SK-N-SH treated with all-trans-retinoic acid at 6 μM for 48 hours (cell line): ENCODE results near the gene SYVN1.

ENCODE experiments used
- ATAC-seq: fragments of 200-7000 bp; cut with Tn5 transposase; 3 replicates; pipeline ENCODE4 v1.9.1; 2020; ENCODE audit warnings: mild to moderate bottlenecking, moderate library complexity
- ARNTL ChIP-seq: fragments of 450-650 bp; formaldehyde crosslinking; IDR thresholded peaks from 2 replicates; pipeline ENCODE4 v1.5.0; 2020; ENCODE audit warnings: low read depth, mild to moderate bottlenecking, moderate library complexity, borderline replicate concordance
- BACH2 ChIP-seq: fragments of 250-450 bp; sonication (Bioruptor Pico); IDR thresholded peaks from 2 replicates; pipeline ENCODE4 v1.9.0; 2021; ENCODE audit warnings: mild to moderate bottlenecking, borderline replicate concordance
- CSDC2 ChIP-seq: fragments of 250-450 bp; sonication (Bioruptor Pico); IDR thresholded peaks from 2 replicates; pipeline ENCODE4 v1.5.0; 2020; ENCODE audit warnings: mild to moderate bottlenecking, moderate library complexity
- GLIS3 ChIP-seq: fragments of 250-450 bp; sonication (Bioruptor Pico); IDR thresholded peaks from 2 replicates; pipeline ENCODE4 v1.5.0; 2020; ENCODE audit warnings: mild to moderate bottlenecking, moderate library complexity
- OSR1 ChIP-seq: fragments of 250-450 bp; sonication (Bioruptor Pico); IDR thresholded peaks from 2 replicates; pipeline ENCODE4 v1.8.0; 2022; ENCODE audit warnings: moderate library complexity, mild to moderate bottlenecking, inconsistent platforms
- PPARA ChIP-seq: fragments of 250-450 bp; sonication (Bioruptor Pico); IDR thresholded peaks from 2 replicates; pipeline ENCODE4 v1.5.0; 2020; ENCODE audit warnings: mild to moderate bottlenecking, borderline replicate concordance
- TCF4 ChIP-seq: fragments of 250-450 bp; sonication (Bioruptor Pico); IDR thresholded peaks from 2 replicates; pipeline ENCODE4 v1.8.0; 2021; ENCODE audit warnings: mild to moderate bottlenecking, moderate library complexity, borderline replicate concordance
- TOX ChIP-seq: fragments of 250-450 bp; sonication (Bioruptor Pico); IDR thresholded peaks from 2 replicates; pipeline ENCODE4 v1.8.0; 2021; ENCODE audit warnings: mild to moderate bottlenecking, moderate library complexity, borderline replicate concordance
- ZC3H10 ChIP-seq: fragments of 250-450 bp; sonication (Bioruptor Pico); IDR thresholded peaks from 2 replicates; pipeline ENCODE4 v1.5.1; 2021; ENCODE audit warnings: mild to moderate bottlenecking, moderate library complexity
- ZFP30 ChIP-seq: fragments of 450-650 bp; formaldehyde crosslinking; IDR thresholded peaks from 2 replicates; pipeline ENCODE4 v1.5.0; 2022; ENCODE audit warnings: mild to moderate bottlenecking, moderate library complexity
- ZNF70 ChIP-seq: fragments of 450-650 bp; formaldehyde crosslinking; IDR thresholded peaks from 2 replicates; pipeline ENCODE4 v1.5.0; 2020; ENCODE audit warnings: mild to moderate bottlenecking, moderate library complexity
- ZNF8 ChIP-seq: fragments of 450-650 bp; formaldehyde crosslinking; IDR thresholded peaks from 2 replicates; pipeline ENCODE4 v1.5.0; 2020; ENCODE audit warnings: mild to moderate bottlenecking, moderate library complexity
- TF ChIP-seq, protein P1 (sequence below): fragments of 250-450 bp; sonication (Bioruptor Pico); IDR thresholded peaks from 2 replicates; pipeline ENCODE4 v1.8.0; 2021; ENCODE audit warnings: low read depth, mild to moderate bottlenecking, moderate library complexity, borderline replicate concordance
- TF ChIP-seq, protein P2 (sequence below): fragments of 250-450 bp; sonication (Bioruptor Pico); IDR thresholded peaks from 2 replicates; pipeline ENCODE4 v1.5.1; 2020; ENCODE audit warnings: low read depth, mild to moderate bottlenecking, moderate library complexity
- TF ChIP-seq, protein P3 (sequence below): fragments of 250-450 bp; sonication (Bioruptor Pico); IDR thresholded peaks from 2 replicates; pipeline ENCODE4 v1.8.0; 2020; ENCODE audit warnings: mild to moderate bottlenecking, moderate library complexity, borderline replicate concordance
- TF ChIP-seq, protein P4 (sequence below): fragments of 250-450 bp; sonication (Bioruptor Pico); IDR thresholded peaks from 2 replicates; pipeline ENCODE4 v1.5.1; 2021; ENCODE audit warnings: mild to moderate bottlenecking, moderate library complexity

SYVN1 gene

DNA sequence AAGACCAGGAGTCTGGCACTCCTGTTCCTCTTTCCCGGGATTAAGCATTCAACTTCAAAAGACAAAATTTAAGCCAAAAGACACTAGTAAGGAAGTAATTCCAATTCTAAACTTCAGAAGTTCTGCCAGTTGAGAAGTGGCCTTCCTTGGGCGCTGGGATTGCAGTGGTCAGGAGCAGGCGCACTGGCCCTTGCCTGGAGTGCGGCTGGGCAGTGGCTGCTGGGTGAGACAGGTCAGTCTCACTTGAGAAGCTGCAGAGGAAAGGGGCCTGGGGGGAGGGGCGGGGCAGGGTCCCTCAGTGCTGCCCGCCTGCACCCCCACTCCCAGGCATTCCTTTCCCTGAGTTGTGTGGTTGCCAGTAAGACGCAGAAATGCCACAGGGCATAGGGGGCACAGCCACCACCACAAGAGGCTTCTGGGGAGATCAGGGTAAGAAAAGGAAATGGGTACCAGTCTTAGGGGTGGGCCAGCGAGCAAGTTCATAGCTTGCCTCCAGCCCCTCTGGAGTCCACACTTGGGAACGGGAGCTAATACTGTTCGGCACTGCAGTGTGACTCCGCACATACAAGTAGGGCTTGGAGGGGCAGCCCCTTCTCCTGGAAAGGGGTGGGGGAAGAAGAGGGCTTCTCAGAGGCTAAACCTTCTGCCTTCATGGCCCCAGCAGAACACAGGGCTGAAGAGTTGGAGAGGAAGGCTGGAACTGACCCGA, 6.7 kb downstream of the SYVN1 start (continued):
- no peak for TF ChIP-seq TOX
- no peak for TF ChIP-seq OSR1
- TF ChIP-seq, protein P1, sequence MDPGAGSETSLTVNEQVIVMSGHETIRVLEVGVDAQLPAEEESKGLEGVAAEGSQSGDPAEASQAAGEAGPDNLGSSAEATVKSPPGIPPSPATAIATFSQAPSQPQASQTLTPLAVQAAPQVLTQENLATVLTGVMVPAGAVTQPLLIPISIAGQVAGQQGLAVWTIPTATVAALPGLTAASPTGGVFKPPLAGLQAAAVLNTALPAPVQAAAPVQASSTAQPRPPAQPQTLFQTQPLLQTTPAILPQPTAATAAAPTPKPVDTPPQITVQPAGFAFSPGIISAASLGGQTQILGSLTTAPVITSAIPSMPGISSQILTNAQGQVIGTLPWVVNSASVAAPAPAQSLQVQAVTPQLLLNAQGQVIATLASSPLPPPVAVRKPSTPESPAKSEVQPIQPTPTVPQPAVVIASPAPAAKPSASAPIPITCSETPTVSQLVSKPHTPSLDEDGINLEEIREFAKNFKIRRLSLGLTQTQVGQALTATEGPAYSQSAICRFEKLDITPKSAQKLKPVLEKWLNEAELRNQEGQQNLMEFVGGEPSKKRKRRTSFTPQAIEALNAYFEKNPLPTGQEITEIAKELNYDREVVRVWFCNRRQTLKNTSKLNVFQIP, result no peak

DNA sequence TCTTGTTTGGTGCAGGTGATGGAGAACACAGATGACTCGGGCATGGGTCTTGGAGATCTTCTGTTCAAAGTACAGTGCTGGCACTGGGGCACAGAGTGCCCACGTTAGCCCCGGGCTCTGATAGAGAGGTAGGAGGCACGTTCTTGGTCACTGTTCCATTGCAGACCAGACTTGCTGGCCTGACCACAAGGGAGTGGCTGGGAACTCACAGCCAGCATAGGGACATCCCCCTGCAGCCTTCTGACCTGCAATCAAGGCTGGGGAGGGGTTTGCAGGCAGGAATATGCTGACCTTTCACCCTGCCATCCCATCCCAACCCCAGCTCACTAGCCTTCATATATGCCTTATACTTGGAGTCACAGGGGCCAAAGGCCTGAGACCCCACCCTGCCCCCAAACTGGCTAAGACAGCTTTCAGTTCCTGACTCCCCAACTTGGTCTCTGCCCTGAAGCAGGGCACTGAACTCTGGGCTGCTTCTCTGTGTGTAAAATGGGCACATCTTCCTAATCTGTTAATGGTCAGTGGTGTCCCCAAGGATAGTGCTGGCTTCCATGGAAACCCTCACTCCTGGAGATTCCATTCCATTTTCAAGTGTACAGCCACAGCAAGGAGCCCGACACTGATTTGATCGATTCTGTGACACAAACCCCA, 7.6 kb downstream of the SYVN1 start:
- ATAC-seq, result no peak
- TF ChIP-seq GLIS3 (CRISPR knock-in tag) (no peak), BACH2 (no peak), PPARA (CRISPR knock-in tag) (no peak), ZNF70 (CRISPR knock-in tag) (no peak)
- TF ChIP-seq, protein P2, sequence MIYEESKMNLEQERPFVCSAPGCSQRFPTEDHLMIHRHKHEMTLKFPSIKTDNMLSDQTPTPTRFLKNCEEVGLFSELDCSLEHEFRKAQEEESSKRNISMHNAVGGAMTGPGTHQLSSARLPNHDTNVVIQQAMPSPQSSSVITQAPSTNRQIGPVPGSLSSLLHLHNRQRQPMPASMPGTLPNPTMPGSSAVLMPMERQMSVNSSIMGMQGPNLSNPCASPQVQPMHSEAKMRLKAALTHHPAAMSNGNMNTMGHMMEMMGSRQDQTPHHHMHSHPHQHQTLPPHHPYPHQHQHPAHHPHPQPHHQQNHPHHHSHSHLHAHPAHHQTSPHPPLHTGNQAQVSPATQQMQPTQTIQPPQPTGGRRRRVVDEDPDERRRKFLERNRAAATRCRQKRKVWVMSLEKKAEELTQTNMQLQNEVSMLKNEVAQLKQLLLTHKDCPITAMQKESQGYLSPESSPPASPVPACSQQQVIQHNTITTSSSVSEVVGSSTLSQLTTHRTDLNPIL (CRISPR knock-in tag), result no peak
- TF ChIP-seq, protein P3, sequence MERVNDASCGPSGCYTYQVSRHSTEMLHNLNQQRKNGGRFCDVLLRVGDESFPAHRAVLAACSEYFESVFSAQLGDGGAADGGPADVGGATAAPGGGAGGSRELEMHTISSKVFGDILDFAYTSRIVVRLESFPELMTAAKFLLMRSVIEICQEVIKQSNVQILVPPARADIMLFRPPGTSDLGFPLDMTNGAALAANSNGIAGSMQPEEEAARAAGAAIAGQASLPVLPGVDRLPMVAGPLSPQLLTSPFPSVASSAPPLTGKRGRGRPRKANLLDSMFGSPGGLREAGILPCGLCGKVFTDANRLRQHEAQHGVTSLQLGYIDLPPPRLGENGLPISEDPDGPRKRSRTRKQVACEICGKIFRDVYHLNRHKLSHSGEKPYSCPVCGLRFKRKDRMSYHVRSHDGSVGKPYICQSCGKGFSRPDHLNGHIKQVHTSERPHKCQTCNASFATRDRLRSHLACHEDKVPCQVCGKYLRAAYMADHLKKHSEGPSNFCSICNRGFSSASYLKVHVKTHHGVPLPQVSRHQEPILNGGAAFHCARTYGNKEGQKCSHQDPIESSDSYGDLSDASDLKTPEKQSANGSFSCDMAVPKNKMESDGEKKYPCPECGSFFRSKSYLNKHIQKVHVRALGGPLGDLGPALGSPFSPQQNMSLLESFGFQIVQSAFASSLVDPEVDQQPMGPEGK (CRISPR knock-in tag), result no peak

DNA sequence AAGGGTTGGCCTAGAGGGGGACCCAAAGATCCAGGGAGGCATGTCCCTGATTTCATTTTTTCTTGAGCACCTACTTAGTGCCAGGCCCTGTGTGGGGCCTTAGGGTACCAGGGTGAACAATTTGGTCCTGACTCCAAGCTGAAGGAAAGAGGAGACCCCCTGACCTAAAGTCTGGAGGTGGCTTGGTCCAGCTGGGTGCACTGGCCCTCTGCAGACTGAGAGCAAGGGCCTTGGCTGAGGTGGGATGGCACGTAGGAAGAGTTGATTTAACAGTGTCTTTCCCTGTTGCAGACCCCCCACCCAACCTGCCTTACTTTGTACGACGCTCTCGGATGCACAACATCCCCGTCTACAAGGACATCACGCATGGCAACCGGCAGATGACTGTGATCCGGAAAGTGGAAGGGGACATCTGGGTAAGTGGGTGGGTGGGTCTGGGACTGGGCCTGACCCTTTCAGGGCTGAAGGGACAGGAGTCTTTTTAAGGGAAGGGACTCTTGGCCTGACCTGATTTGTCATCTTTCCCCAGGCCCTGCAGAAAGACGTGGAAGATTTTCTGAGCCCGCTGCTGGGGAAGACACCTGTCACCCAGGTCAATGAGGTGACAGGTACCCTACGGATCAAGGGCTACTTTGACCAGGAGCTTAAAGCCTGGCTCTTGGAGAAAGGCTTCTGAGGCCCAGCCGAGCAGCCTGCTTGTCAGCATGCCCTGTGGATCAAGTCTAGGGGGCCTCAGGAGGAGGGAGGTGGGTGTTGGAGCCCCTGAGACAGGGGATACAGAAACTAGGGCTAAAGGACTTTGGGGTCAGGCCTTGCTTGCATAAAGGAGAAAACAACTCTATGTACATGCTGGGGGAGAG, 8.9 kb downstream of the SYVN1 start:
- ATAC-seq, result no peak
- TF ChIP-seq ZFP30 (no peak), ZNF8 (CRISPR knock-in tag) (no peak)
- TF ChIP-seq, protein P4, sequence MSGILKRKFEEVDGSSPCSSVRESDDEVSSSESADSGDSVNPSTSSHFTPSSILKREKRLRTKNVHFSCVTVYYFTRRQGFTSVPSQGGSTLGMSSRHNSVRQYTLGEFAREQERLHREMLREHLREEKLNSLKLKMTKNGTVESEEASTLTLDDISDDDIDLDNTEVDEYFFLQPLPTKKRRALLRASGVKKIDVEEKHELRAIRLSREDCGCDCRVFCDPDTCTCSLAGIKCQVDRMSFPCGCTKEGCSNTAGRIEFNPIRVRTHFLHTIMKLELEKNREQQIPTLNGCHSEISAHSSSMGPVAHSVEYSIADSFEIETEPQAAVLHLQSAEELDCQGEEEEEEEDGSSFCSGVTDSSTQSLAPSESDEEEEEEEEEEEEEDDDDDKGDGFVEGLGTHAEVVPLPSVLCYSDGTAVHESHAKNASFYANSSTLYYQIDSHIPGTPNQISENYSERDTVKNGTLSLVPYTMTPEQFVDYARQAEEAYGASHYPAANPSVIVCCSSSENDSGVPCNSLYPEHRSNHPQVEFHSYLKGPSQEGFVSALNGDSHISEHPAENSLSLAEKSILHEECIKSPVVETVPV (CRISPR knock-in tag), result no peak

DNA sequence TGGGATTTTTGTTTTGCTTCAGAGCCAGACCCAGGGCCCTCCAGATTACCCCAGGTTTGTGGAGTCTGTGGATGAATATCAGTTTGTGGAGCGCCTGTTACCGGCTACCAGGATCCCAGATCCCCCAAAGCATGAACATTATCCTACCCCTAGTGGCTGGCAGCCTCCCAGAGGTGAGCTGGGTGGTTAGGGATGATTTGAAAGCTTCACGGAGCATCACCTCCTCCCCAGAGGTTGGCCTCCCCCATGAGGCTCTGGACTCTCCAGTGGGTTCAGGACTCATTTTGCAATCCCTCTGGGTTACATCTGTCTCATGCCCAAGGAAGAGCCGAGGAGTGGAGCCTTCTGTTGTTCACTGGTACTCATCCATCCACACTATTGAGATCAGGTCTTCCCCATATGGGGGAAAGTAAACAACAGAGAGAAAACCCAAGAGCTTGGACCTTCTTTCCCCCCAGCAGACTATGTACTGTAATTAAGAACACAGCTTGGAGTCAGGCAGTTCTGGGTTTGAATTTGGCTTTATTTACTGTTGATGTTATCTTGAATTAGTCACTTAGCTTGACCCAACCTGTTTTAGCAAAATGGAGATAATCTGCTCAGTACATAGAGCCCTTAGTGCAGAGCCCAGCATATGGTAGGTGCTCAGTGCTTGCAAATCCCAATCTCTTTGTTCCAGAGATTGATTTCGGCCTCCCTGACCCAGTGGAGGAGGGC, 9.7 kb downstream of the SYVN1 start:
- no peak for ATAC-seq
- TF ChIP-seq PPARA (CRISPR knock-in tag), result no peak
- no peak for TF ChIP-seq TCF4
- TF ChIP-seq, protein P4 (CRISPR knock-in tag), result no peak
- TF ChIP-seq ZNF70 (CRISPR knock-in tag), result no peak
- TF ChIP-seq CSDC2 (CRISPR knock-in tag), result no peak
- TF ChIP-seq ZC3H10 (CRISPR knock-in tag), result no peak
- no peak for TF ChIP-seq ARNTL (CRISPR knock-in tag)
